ENCODE data around the gene C2orf72.
A peak's percentile ranks its signal among the peaks of the same experiment; 100 is the strongest.
"Not testable (repeated sequence)": the region's sequence is repeated elsewhere in the genome, so short reads cannot be mapped to it uniquely, and the experiment has no call there.

Gene C2orf72

DNA sequence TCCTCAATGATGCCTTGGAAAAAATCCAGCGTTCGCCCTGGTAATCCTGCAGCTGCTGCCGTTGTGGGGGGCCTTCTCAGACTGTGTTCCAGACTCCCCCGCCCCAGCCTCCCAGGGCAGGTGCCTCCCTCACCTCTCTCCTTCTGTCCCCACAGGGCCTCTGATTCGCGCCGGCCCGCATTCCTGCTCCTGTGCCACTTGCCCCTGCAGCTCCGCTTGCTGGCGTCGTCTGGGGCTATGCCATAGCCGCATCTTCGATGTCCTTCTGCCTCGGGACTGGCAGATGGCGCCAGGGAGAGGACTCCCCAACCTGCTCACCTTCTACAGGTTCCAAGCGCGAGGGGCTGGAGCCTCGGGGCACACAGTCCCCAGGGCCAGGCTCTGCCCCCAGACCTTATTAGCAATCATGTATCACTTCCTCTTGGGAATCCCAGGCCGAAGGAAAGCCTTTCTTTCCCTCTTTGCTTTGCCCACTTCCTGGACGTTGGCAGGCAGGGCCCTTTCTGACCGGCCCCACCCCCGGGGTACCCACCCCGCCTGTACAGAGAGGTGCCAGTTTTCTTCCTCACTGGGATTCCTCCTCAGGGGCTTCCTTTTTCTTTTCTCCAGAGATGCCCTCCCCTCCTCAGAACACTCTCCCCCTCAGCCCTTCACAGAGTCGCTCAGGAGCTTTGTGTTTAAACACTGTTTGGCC is 37.0 kb upstream of the C2orf72 start:
- Histone ChIP-seq H3K4me2 (peak overlapping the region in 2 of 11 experiments; percentile 0 to 13; a peak in 3 of 22 replicates), H3K4me1 (peaks cover 0 to 4% (median 0%) of the 10 kb centered on the region in 10 experiments; a peak in 1 of 20 replicates), H3K36me3 (no peaks in the 10 kb centered on the region), H3K27ac (no peak overlapping the region), H3K9ac (no peak overlapping the region), H3K9me3 (replicated peaks in 1 of 11) (peaks cover 0 to 18% (median 7%) of the 10 kb centered on the region in 11 experiments; a peak in 11 of 22 replicates), H3K4me3 (no peak overlapping the region), H3K27me3 (no peaks in the 10 kb centered on the region), H4K20me1 (no peaks in the 10 kb centered on the region)
- TF ChIP-seq Cebpa-rat (IDR thresholded peaks at IDR 0.05) = no peak

DNA sequence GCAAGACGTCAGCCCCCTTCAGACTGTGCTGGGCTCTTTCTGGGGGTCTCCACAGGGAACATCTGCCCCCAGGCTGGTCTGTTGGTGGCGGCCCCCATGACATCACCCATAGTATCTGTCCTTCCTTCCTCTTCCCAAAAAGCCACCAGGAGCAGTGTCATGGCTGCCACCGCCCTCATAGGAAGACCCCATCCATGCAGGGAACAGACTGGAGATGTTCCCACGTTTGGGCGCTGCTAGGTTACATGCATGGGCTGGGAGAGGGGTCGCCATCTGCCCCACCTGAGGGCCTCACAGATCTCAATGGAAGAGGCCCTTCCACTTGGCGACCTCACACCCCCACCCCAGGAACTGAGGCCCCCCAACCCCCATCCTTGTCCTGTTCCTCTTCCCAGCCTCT is 36.3 kb upstream of the C2orf72 start:
- Histone ChIP-seq H3K27me3 (no peaks in the 10 kb centered on the region), H4K20me1 (no peaks in the 10 kb centered on the region), H3K27ac (no peak overlapping the region), H3K4me2 (peak overlapping the region in 2 of 11 experiments; percentile 0 to 13; a peak in 3 of 22 replicates), H3K4me1 (peaks cover 0 to 4% (median 0%) of the 10 kb centered on the region in 10 experiments; a peak in 1 of 20 replicates), H3K36me3 (no peaks in the 10 kb centered on the region), H3K9me3 (replicated peaks in 1 of 11) (peaks cover 0 to 18% (median 7%) of the 10 kb centered on the region in 11 experiments; a peak in 11 of 22 replicates), H3K4me3 (no peak overlapping the region), H3K9ac (no peak overlapping the region)
- no peak for TF ChIP-seq Cebpa-rat (IDR thresholded peaks at IDR 0.05)

DNA sequence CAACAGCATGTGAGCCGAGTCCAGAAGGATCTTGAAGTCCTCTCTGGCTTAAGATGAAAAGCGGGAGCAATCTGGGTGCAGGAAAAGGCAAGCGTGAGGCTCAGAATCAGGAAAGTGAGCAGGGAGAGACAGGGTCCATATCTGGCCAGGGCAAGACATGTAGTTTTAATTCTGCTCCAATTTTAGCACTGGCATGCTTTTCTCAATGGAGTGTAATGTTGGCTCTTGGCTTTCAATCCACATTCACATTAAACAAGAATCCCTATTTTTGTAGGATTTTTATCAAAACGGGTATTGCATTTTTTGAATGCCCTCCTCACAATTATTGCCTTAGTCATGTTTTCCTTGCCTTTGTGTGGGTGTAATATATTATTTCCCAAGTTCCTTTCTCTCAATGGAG is 35.4 kb upstream of the C2orf72 start:
- H3K4me1 ChIP-seq = peaks cover 0 to 4% (median 0%) of the 10 kb centered on the region in 10 experiments; a peak in 1 of 20 replicates
- H3K9me3 ChIP-seq (replicated peaks in 1 of 11) = peaks cover 0 to 14% (median 4%) of the 10 kb centered on the region in 11 experiments; a peak in 11 of 22 replicates
- no peaks in the 10 kb centered on the region for H3K27me3 ChIP-seq
- H3K4me3 ChIP-seq = no peak overlapping the region
- H3K36me3 ChIP-seq = no peaks in the 10 kb centered on the region
- no peaks in the 10 kb centered on the region for H4K20me1 ChIP-seq
- H3K27ac ChIP-seq = no peak overlapping the region
- no peak overlapping the region for H3K9ac ChIP-seq
- no peak overlapping the region for H3K4me2 ChIP-seq
- no peak for TF ChIP-seq Cebpa-rat (IDR thresholded peaks at IDR 0.05)

DNA sequence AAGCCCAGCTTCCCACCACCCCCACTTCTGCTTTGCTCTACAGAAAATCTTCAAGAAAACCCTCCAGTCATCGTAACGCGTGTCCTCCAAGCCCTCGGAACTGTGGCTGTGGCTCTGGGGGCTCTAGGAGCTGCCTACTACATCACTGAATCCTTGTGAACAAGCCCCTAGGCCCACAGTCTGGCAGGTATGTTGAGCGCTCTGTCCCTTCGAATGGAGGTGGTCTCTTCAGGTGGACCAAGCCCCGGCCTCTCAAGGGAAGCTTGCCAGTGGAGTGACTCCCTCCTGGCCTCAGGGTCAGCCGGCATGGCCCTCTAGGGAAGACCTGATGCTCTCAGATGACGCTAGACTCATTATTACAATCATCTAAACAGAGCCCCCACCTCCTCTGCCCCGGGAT is 34.7 kb upstream of the C2orf72 start:
- Histone ChIP-seq H3K9me3 (replicated peaks in 1 of 11) (peaks cover 0 to 11% (median 4%) of the 10 kb centered on the region in 11 experiments; a peak in 5 of 22 replicates), H4K20me1 (no peaks in the 10 kb centered on the region), H3K27me3 (no peaks in the 10 kb centered on the region), H3K9ac (no peak overlapping the region), H3K27ac (no peak overlapping the region), H3K36me3 (no peaks in the 10 kb centered on the region), H3K4me3 (no peak overlapping the region), H3K4me1 (peaks cover 0 to 4% (median 0%) of the 10 kb centered on the region in 10 experiments; a peak in 1 of 20 replicates), H3K4me2 (no peak overlapping the region)
- no peak for TF ChIP-seq Cebpa-rat (IDR thresholded peaks at IDR 0.05)

DNA sequence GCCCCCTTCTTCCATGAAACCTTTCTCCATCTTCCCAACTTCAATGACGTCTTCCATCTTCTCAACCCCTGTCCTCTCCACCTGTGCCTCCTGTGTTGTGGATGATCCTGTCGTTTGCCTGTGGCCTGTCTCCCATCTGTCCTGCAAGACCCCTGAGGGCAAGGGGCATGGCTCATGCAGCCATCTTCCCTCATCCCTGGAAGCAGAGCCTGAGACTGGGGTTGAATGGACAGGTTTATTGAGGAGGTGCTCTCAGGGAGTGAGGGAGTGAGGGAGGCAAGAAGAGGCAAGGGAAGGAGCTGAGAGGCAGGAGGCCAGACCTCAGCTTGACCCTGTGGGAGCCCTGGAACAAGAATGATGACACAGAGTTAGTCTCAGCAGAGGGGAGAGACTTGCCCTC is 34.1 kb upstream of the C2orf72 start:
- H3K9me3 ChIP-seq (replicated peaks in 1 of 11) = peaks cover 0 to 9% (median 4%) of the 10 kb centered on the region in 11 experiments; a peak in 5 of 22 replicates
- H3K4me3 ChIP-seq = no peak overlapping the region
- H3K27me3 ChIP-seq = no peaks in the 10 kb centered on the region
- no peaks in the 10 kb centered on the region for H4K20me1 ChIP-seq
- H3K27ac ChIP-seq = no peak overlapping the region
- H3K36me3 ChIP-seq = no peaks in the 10 kb centered on the region
- H3K4me1 ChIP-seq = peaks cover 0 to 4% (median 0%) of the 10 kb centered on the region in 10 experiments; a peak in 1 of 20 replicates
- no peak for TF ChIP-seq Cebpa-rat (IDR thresholded peaks at IDR 0.05)
- no peak overlapping the region for H3K4me2 ChIP-seq
- H3K9ac ChIP-seq = no peak overlapping the region

DNA sequence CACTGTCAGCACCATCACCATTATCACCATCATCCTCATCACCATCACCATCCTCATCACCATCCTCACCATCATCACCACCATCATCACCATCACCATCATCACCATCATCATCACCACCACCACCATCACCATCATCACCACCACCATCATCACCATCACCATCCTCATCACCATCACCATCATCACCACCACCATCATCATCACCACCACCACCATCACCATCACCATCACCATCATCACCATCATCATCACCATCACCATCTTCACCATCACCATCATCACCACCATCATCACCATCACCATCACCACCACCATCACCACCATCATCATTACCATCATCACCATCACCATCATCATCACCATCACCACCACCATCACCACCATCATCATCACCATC is 32.4 kb upstream of the C2orf72 start:
- not testable (repeated sequence) for H3K9me3 ChIP-seq (replicated peaks in 1 of 11); H3K27ac ChIP-seq; H3K4me2 ChIP-seq; H3K9ac ChIP-seq; H3K27me3 ChIP-seq; H3K4me3 ChIP-seq; H3K36me3 ChIP-seq; H3K4me1 ChIP-seq; H4K20me1 ChIP-seq

DNA sequence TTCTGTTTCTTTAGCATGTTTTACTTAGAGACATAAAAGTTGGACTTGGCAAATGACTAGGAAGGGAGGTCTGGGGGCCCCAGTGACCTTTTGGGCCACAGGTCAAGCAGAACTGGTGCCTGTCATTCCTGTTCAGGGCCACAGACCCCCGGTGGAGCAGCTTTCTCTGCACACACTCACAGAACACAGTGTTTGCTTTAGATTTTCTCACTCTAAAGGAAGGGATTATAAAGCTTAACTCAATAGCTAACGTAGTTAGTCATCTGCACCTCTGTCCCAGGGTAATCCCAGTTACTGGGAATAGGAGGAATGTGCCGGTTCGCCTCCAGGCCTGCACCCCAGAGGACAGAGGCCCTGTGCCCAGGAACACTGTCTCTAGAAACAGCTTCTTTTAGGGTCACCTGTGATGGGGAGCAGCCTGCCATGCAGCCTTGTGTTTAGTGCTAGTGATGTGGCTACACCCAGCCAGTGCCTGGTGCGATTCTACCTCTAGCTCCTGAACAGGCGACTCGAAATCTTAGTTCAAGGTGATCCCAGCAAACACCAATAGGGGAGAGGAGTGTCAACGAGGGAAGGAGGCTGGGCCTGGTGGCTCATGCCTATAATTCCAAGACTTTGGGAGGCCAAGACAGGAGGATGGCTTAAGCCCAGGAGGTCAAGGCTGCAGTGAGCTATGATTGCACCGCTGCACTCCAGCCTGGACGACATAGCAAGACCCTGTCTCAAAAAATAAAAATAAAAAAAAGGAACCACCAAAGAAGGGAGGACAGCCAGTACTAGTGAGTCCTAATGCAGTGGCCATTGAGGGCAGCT is 29.8 kb upstream of the C2orf72 start:
- Histone ChIP-seq H4K20me1 (no peaks in the 10 kb centered on the region), H3K4me2 (no peak overlapping the region), H3K4me1 (no peaks in the 10 kb centered on the region), H3K4me3 (no peak overlapping the region), H3K36me3 (no peaks in the 10 kb centered on the region), H3K9me3 (replicated peaks in 1 of 11) (peaks cover 0 to 5% (median 0%) of the 10 kb centered on the region in 11 experiments; a peak in 3 of 22 replicates), H3K9ac (no peak overlapping the region), H3K27me3 (no peaks in the 10 kb centered on the region), H3K27ac (no peak overlapping the region)
- no peak for TF ChIP-seq Cebpa-rat (IDR thresholded peaks at IDR 0.05)

DNA sequence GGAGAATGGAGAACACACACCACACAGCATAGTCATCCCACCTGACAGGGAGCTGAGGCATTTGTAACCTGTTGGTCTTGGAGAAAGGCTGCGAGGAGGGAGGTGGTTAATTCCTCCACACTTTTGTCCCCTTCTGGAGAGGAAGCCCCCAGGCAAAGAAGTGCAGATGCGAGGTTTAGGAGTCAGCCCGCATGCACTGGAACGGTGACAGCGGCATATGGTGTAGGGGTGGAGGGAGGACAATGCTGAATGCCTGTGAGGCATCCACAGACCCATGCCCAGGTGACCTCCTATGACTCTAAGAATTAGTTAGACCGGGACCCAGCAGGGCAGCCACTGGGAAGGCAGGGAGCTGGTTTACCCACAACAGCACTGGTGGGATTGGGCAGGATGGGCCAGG is 29.2 kb upstream of the C2orf72 start:
- no peak overlapping the region for H3K9ac ChIP-seq
- H3K27ac ChIP-seq = no peak overlapping the region
- H4K20me1 ChIP-seq = no peaks in the 10 kb centered on the region
- H3K4me3 ChIP-seq = no peak overlapping the region
- no peaks in the 10 kb centered on the region for H3K36me3 ChIP-seq
- peaks cover 0 to 5% (median 0%) of the 10 kb centered on the region in 11 experiments; a peak in 3 of 22 replicates for H3K9me3 ChIP-seq (replicated peaks in 1 of 11)
- no peak for TF ChIP-seq Cebpa-rat (IDR thresholded peaks at IDR 0.05)
- H3K4me1 ChIP-seq = no peaks in the 10 kb centered on the region
- no peaks in the 10 kb centered on the region for H3K27me3 ChIP-seq
- H3K4me2 ChIP-seq = no peak overlapping the region

DNA sequence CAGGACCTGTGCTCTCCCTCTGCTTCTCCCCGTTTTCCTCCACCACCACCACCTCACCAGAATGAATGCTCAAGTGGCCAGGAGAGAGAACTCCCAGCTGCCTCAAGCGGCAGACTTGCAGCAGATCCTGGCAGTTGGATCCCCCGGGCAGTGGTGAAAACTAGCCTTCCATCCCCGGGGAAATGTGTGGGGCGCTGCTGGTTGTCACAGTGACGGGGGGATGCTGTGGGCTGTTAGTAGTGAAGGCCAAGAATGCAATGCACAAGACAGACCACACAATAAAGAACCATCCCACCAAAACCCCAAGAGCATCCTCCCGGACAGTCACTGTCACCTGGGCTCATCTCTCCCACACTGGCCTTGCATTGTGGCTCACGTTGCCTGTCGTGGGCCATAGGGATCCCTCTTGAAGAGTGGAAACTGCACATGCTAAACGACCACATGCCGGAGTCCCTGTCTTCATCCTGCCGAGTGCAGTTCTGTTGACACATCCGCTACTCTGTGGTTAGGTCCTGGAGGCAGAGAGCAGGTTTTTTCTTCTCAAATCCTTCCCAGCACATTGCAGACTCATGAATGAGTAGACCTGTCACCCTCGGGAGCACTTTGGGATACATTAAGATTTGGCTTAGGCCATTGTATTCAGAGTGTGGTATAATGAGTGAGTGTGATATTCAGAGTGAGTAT is 27.9 kb upstream of the C2orf72 start:
- H3K36me3 ChIP-seq = no peaks in the 10 kb centered on the region
- H3K9me3 ChIP-seq (replicated peaks in 1 of 11) = peaks cover 0 to 4% (median 0%) of the 10 kb centered on the region in 11 experiments; a peak in 3 of 22 replicates
- H3K27ac ChIP-seq = no peak overlapping the region
- no peak overlapping the region for H3K4me2 ChIP-seq
- H3K4me3 ChIP-seq = no peak overlapping the region
- H3K27me3 ChIP-seq = no peaks in the 10 kb centered on the region
- H4K20me1 ChIP-seq = no peaks in the 10 kb centered on the region
- TF ChIP-seq Cebpa-rat (IDR thresholded peaks at IDR 0.05) = no peak
- H3K4me1 ChIP-seq = no peaks in the 10 kb centered on the region
- H3K9ac ChIP-seq = no peak overlapping the region
